ENCODE data around the gene CEMIP.
A peak's percentile ranks its signal among the peaks of the same experiment; 100 is the strongest.

CEMIP gene

DNA sequence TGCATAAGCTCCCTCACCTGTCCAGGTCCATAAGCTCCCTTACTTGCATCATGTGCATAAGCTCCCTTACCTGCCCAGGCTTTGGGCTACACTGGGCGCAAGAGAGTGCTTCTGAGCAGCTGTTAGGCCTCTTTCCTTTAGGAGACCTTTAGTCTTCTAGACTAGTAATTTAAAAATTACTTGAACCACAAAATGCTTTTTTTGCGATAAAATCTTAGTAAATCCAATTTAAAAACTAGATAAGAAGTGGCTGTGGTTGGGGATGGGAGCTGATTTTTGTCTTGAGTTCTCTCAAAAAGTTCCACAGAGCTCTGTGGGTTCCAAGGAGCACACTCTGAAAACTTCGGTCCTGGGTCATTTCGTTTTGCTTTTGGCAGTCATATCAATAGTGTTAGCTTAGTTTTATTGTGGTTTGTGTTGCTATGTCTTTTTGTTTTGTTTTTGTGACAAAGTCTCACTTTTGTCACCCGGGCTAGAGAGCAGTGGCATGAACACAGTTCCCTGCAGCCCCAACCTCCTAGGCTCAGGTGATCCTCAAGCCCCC lies 6.7 kb downstream of the CEMIP start:
- no peak for DNase-seq

DNA sequence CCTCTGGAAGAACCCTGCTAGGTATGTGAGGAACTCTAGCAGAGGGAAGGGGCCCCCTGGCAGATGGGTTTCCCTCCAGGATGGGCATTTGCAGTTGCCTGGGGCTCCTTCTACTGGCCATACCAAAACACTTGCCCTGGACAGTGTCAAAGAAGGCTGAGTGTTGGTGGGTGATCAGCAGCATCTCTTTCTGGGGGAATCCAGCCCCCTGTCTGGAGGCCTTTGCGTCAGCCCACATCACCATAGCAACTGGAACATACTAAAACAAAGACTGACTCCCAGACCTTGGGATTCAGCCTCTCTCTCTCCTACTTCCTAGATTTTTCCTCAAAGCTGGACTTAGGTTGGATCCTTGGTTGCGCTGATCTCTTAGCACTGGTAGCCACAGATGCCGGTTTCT lies 8.1 kb downstream of the CEMIP start:
- DNase-seq, result no peak

DNA sequence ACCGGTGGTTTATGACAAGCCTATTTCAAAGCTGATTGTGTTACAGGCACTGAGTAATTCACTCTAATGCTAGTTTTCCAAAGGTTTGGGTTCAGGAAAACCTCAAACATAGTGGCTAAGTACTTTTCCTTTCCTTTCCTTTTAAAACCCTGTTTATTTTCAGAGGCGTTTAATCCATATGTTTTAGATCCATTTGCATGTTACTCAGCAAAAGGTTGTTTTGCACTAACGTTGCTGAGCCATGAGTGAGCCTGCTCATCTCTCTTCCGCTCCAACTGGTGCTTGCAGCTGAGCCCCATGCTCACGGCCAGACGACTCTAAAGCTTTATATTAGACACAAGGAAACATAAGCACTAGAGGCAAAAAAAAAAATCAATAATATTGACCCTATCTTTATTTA lies 9.4 kb downstream of the CEMIP start:
- DNase-seq, result no peak

DNA sequence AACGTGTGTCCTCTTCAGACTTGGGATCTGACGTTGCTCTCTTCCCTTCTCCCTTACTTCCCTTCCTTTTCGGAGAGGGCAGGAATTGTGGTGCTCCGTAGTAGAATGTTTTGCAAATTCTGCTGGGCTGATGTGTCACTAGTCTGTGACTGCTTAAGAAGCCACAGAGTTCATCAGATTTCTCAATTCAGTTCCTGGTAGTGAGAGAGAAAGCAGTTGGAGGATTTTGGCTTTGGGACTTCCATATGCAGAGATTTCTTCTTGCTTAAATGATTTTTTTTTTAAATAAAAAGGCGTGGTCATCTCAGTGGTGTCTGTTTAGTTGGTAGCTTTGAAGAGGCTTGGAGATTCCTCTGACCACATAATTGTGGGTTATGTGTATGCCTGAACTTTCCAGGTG lies 10.1 kb downstream of the CEMIP start:
- peak in 1 of 3 experiments; percentile 7 for DNase-seq

DNA sequence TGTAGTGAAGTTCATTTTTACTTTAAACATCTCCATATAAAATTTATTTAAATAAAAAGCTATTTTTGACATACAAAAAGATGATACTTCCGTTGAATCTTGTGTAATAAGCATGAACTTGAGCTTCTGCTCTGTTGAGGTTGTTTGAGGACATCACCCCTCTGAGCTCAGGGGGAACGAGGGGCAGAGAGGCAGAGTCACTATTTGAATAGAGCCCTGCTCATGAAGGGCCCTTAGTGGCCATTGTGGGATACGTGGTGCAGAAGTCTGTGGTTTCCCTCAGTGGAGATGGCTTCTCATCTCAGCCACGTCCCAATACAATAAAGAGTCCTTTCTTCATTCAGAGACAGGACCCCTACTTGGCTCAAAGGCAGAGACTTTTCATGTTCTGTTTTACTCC lies 10.6 kb downstream of the CEMIP start:
- no peak for DNase-seq

DNA sequence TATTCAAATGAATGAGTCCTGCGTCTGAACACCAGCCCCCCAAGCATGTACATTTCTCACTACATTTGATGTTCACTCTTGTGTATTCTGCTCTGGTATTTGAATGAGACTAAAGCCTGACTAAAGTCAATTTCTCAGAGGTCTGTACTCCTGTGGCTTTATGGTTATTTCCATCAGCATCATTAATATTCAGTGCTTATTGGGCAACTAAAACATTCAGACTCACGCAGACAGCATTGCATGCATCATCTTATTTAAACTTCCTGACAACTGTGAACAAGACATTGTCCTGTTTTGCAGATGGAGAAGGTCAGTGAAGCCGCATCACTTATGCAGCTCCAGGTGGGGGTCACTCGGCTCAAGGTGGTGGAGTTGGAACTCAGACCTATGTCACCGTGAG lies 11.1 kb downstream of the CEMIP start:
- DNase-seq, result no peak

DNA sequence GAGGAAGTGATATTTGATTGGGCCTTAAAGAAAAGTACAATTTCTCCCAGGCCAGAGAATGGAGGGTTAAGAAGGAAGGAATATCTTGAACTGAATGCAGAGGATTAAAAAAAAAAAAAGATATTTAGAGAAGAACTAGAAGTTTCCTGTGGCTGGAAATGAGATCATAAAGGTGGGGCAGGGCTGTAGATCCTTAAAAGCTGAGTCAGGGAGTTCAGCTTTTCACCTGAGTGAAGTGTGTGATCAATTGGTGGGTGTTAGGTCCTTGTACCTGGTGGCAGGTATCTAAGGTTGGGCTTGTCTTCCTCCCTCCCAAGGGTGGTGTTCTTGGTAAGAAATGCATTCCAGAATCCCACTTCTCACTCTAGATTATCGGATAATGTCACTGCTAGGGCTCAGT lies 11.8 kb downstream of the CEMIP start:
- no peak for DNase-seq

DNA sequence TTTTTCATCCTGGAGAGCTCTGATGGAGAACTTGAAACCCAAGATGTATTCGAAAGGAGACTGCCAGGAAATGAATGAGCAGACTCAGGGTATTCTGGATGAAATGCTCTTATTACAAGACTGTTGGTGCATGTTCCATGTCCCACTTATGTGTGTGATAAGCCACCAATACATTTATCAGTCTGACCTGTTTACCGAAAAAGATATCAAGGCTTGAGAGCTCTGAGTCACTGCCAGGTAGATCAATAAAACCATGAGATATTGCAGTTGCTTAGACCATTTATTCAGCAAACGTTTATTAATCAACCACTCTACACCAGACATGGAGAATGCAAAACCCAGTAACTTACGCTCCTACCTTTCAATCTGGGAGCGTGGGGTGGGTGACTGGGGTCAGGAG lies 17.2 kb downstream of the CEMIP start:
- DNase-seq, result peak in 1 of 3 experiments; percentile 34

DNA sequence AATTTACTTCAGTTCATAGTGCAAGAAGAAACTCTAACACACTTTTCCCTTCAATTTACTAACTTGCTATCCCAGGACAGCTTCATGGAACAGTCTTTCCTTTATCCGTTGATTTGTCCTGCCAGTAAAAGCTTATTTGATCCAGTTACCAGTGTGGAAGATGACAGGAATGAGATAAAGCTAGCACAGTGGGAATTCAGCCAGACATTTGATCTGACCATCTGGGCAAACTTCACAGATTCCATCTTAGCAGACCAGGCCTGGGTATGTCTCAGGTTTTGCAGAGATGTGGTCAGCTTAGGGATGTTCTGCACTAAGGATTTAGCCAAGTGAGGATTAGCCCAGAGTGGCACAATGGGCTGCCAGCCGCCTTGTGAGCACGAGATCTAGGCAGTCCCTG lies 19.7 kb downstream of the CEMIP start:
- no peak for DNase-seq

DNA sequence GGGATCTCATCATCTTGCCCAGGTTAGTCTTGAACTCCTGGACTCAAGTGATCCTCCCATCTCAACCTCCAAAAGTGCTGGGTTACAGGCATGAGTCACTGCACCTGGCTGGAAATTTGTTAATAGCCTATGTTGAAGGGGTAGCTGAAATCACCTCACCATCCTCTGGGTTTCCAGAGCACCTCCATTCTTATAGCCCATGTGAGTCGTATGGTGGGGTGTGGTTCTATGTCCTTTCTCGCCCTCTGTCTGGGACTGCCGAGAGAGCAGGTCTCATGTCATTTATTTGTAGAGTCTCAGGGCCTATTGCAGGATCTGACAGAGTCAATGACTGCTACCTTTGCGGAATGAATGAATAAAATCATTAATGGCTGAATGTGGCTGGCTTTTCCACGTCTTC lies 20.9 kb downstream of the CEMIP start:
- no peak for DNase-seq

DNA sequence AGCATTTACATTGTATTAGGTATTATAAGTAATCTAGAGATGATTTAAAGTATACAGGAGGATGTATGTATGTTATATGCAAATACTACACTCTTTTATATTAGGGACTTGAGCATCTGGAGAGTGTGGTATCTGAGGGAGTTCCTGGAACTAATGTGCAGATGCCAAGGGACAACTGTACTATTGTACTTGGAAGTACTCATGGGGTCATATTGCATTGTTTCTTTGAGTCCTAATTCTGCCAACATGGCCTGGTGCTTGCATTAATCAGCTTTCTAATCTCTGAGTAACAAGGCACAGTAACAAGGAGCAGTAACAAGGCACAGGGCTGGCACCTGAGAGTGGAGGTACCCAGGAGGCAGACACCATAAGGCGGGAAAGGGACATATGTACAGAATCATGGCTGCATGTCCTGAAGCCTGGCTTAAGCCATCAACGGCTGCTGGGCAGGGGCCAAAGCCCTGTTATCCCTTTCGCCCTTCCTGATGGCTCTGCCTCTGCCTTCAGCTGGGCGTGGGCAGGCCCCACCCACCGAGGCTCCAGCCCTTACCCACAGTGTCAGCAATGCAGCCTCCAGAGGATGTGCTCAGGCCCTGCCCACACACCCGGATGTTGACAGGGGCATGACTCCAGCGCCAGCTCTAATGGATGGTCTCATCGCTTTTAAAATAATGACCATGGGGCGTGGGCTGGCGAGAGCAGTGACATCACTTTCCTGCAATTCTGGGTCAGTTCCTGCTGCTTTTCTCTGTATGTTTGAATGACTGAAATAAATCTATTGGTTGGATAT lies 22.9 kb downstream of the CEMIP start:
- DNase-seq, result no peak

DNA sequence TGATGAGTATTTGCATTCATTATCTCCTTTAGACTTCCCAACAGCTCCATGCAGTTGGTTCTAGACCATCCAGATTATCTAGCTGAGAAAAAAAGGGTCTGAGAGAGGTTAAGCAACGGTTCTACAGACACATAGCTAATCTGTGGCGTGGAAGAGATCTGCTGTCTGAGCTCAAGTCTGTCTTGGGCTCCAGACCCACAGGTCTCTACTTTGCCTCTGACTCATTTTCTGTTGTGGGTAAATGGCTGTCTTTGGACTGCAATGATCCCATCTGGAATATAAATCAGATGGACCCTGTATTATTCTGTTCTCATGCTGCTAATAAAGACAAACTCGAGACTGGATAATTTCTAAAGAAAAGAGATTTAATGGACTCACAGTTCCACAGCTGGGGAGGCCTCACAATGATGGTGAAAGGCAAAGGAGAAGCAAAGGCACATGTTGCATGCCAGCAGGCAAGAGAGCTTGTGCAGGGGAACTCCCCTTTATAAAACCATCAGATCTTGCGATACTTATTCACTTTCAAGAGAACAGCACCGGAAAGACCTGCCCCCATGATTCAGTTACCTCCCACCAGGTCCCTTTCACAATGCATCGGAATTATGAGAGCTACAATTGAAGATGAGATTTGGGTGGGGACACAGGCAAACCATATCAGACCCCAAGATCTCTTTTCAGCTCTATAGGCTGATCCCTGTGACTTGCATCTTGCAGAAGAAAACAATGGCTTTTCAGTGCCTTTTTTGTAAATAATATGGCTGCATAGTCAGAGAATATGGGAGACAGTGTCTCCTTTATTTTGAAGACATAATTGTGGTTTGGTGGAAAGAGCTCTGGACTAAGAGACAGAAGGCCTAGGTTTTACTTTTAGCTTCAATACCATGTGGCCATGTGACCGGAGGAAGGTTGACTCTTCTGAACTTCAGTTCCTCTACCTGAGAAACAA lies 24.7 kb downstream of the CEMIP start:
- no peak for DNase-seq

DNA sequence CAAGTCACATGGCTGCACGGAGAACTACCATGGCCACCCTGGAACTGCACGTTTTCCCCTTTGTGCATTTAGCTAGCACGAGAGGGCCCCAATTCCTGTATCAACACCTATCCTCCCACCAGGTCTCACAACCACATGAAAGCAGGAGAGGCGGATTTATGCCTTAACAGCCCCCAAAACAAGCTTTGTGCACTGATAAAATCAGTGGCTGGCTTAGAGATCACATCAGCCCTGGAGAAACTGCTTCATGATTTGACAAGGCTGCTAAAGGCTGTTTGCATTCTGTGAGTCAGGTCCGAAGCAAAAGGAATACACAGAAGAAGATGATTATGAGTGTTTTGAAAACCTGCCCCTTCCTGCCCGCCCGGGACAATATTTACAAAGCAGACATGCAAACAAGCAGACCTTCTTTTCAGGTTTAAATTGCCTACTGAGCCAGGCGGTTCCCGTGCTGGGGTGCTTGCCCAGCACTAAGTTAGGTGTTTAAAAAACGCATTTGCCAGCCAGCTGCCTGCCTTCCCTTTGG lies 25.9 kb downstream of the CEMIP start:
- peak in 2 of 3 experiments; percentile 65 to 85 for DNase-seq

DNA sequence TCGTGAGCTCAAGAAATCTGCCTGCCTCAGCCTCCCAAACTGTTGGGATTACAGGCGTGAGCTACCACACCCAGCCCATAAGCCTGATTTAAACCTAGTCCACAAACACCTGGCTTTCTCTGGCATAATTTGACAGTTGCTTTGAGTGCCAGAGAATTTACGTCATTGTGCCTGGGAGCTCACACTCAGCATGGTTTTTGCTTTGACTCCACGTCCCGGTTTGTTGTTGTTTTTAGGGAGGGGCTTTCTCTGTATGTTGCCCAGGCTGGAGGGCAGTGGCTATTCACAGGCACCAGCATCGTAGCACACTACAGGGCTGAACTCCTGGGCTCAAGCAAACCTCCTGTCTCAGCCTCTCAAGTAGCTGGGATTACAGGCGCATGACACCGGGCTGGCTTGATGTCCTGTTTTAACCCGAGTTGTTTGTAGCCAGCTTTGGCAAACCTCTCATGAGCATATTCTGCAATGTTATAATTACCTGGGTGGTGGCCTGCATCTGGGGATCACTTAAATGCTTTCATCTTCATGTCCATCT lies 32.7 kb downstream of the CEMIP start:
- DNase-seq, result peak in 1 of 3 experiments; percentile 64

DNA sequence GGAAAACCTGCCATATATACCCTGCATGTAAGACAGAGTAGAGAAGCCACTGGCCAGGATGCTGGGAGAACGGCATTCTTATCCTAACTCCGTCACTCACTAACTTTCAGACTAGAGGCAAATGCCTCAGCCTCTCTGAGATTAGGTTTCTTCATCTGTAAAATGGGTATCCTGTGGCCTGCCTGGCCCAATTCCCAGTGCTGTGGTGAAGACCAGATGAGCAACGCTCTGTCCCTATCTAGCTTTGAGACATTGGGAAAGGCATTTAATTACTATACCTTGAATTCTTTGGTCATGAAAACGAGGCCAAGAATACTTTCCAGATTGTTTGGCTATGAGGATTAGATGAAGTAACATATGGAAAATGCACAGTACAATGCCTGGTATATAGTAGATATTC lies 35.9 kb downstream of the CEMIP start:
- DNase-seq, result no peak

DNA sequence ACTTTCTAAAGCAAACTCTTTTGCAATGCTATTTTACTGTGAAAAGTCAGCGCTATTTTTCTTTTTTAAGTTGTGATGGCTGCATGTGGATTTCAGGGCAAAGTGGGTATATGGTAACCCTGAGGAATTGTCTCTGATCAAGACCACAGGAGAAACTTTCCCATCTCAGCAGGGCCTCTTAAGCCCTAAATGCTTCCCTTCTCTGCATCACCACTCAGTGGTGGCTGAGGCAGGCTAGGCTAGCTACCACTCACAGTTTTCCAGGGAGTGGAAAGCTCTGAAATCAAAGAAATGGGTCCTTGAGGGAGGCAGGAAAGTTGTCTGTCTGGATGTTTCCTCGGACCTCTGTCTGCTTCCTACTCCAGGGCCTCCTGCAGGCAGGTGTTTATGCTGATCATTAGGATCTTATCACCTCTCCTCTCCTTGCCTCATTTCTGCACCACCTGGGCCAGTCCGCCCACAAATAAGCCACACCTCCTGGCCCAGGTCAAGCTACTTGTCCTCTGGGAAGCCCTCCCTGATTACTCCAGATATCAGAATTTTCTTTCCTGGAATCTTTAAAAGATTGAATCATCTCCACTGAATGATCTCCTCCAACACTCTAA lies 37.0 kb downstream of the CEMIP start:
- DNase-seq, result peak in 1 of 3 experiments; percentile 48

DNA sequence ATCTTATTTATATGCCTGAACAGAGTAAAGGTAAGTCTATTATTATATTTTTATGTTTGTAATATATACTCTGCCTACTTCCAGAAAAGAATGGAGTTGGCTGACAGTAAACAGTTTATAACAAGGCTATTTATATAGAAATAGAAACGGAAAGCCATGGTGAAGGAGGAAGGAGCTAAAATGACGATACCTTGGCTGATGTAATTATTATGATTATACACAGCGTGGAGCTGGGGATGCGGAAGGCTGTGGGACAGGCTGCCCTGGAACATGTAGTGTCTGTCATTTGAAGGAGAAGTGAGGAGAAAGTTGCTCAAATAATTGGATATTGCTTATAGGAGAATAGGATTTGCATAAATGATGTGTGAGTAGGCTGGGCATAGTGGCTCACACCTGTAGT lies 37.8 kb downstream of the CEMIP start:
- DNase-seq, result peak in 2 of 3 experiments; percentile 39 to 65

DNA sequence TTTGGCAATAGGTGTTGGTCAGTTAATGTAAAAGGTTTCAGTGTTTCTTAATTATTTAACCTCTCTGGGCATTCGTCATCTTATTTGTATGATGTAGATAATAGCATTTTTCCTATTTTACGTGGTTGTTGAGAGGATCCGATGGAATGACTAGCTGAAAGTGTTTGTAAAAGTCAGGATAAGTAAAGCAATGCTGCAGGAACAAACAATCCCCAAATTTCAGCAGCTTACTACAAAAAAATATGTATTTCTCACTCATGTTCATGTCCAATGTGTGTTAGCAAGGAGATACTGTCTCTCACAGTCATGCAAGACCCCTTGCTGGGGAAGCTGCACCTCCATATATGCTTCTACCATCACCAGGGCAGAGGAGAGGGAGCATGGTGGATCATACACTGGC lies 38.7 kb downstream of the CEMIP start:
- DNase-seq, result no peak

DNA sequence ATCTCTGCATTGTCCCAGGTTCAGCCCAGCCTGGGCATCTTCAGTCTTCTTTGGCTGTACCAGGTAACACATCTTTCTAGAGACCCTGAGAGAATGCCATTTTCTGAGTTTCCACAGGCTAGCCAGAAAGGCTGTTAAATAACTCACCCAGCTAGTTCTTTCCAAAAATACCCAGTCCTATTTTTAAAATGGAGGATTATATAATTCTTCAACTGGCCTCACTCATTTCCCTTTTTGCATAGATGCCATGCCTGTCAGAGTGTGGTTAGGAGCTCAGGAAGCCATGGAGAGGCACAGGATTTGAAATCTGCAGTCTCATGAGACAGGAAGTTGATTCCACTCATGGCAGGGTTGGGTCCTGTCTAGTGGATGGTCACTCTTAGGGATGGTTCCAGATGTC lies 39.8 kb downstream of the CEMIP start:
- no peak for DNase-seq

DNA sequence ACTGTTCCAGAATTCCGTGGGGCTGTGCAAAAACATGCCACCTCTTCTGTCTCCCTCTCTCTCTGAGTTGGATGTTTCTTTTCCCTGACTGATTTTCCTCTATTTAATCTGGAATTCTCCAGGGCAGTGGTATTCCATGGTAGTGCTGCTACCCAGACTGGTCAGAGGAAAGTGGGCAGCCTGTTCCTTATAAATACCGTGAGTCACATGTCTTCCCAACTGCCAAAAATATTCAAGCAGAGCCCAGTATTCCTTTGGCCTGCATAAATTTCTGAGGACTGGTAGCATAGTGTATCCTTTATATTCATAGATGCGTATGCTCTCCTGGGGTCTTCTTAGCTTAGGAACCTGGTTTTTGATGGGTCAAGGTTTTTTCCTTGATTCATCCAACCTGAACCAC lies 40.9 kb downstream of the CEMIP start:
- DNase-seq, result no peak

DNA sequence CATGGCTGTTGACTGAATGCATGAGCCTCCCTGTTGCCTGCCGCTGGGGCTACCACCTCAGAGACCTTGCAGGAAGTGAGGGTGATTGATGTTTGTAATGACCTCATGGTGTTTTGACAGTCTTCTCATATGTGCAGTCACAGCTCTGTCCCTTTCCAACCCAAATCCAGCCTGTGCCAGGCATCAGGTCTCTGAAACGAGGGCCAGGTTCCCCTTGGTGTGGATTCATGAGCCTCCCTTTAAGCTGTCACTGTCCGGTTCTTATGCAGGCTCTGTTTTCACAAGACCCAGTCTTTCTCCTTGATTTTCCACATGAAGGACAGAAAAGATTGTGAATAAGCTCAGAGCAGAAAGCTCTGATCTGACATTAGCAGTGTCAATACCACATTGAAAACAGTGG lies 43.1 kb downstream of the CEMIP start:
- DNase-seq, result no peak

DNA sequence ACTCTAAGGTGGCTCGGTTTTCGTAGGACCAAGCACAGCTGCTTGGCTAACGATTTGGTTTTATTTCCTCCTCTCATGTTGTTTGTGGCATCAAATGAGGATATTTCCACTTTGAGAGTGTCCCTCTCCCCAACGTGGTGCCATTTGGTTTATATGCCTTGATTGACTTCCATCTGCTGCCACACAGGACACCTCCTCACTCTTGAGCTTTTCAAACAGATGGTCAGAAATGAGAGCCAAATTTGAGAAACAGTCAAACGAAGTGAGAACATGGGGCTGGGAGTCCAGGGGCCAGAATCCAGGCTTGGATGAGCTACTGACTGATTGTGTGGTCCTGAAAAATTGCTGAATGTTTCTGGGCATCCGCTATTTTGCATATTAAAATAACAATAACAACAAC lies 43.5 kb downstream of the CEMIP start:
- no peak for DNase-seq

DNA sequence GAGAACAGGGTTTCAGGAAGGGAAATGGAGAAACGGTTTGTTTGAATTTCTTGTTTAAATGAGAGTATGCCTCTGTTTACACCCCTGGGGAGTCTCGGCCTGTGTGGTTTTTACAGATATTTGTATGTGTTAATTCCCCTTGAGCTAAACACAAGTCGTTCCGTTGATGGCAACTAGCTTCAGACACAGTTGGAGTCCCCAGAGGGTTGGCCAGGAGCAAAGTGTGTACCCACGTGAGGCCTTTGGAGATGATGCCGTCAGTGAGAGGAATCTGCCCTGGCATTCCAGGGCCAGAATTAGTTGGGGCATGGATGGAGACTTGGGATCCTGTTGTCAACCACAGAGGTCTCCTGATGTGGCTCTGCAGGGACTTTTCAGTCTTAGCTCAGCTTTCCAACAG lies 44.0 kb downstream of the CEMIP start:
- no peak for DNase-seq

Measured in NCI-H1417 (cell line).